C4-2B (cell line): ENCODE measurements around the gene RRAGD.

Experiments
- CTCF ChIP-seq: fragments of 450-650 bp; conservative IDR thresholded peaks from 2 replicates; pipeline ENCODE4 v1.5.1; 2017; ENCODE audit warnings: mild to moderate bottlenecking
- ZFX ChIP-seq: fragments of 450-650 bp; IDR thresholded peaks from 2 replicates; pipeline ENCODE4 v1.6.1; 2017

GRCh38 chr6:89368999-89369398 is 43.1 kb downstream of the RRAGD start:
- TF ChIP-seq CTCF (peak; percentile 13), ZFX (no peak)
